Loucy (cell line): Measurements from ENCODE around the gene ADARB2.

Experiments used
- CTCF ChIP-seq: fragments of 200-600 bp; sonication (generic); conservative IDR thresholded peaks from 2 replicates; pipeline ENCODE4 v1.5.1; 2014; ENCODE audit warnings: mild to moderate bottlenecking, antibody characterized with exemption, low read length
- EZH2phosphoT487 ChIP-seq: fragments of 200-600 bp; IDR thresholded peaks from 2 replicates; pipeline ENCODE4 v1.6.1; 2018; ENCODE audit warnings: antibody characterized with exemption, mild to moderate bottlenecking, moderate library complexity, borderline replicate concordance

- TF ChIP-seq CTCF (no peak), EZH2phosphoT487 (no peak)
Observed at GRCh38 chr10:1454951-1455350, 282.4 kb downstream of the ADARB2 start.
